Measurements from ENCODE around the gene VWC2L.

GRCh38 chr2:214377286-214377624 lies 33.6 kb upstream of the VWC2L start:
- TF ChIP-seq CTCF (IDR thresholded peaks at IDR 0.05; ENCODE audit: low read depth, low read length, missing input control) (no peak), EGR1 (IDR thresholded peaks at IDR 0.05; ENCODE audit: low read depth in 2 of 2) (no peak), REST (IDR thresholded peaks at IDR 0.05) (no peak), YY1 (IDR thresholded peaks at IDR 0.05) (no peak), GABPA (IDR thresholded peaks at IDR 0.05 in 1 of 2, conservative IDR thresholded peaks at IDR 0.05 in 1 of 2) (no peak), HNF4G (IDR thresholded peaks at IDR 0.05) (no peak), TAF1 (conservative IDR thresholded peaks at IDR 0.05) (no peak), RAD21 (IDR thresholded peaks at IDR 0.05) (no peak), JUND (IDR thresholded peaks at IDR 0.05) (no peak), HNF4A (conservative IDR thresholded peaks at IDR 0.05) (no peak), RXRA (IDR thresholded peaks at IDR 0.05) (no peak)
- TF ChIP-seq, protein P1, sequence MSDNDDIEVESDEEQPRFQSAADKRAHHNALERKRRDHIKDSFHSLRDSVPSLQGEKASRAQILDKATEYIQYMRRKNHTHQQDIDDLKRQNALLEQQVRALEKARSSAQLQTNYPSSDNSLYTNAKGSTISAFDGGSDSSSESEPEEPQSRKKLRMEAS (IDR thresholded peaks at IDR 0.05) = no peak
- TF ChIP-seq, protein P2, sequence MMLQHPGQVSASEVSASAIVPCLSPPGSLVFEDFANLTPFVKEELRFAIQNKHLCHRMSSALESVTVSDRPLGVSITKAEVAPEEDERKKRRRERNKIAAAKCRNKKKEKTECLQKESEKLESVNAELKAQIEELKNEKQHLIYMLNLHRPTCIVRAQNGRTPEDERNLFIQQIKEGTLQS (IDR thresholded peaks at IDR 0.05) = no peak
